Spleen (tissue), 7 donors: ENCODE results near the gene MACROD2.

ENCODE experiments used
- POLR2A ChIP-seq, 3 donors: fragments of 450-650 bp; IDR thresholded peaks; one replicate each; pipeline ENCODE4 v1.5.1; 2017; ENCODE audit warnings: antibody characterized with exemption in 3 of 3, mild to moderate bottlenecking in 1 of 3
- POLR2AphosphoS5 ChIP-seq, 3 donors: sonication (generic); formaldehyde crosslinking; IDR thresholded peaks; one replicate each; pipeline ENCODE4 v1.5.1; 2017; ENCODE audit warnings: antibody characterized with exemption in 3 of 3
- TF ChIP-seq, protein P1 (sequence below), 11 experiments: fragments of 200-600 bp in 7 of 11; fragments of 450-650 bp in 4 of 11; sonication (generic) in 4 of 11; IDR thresholded peaks in 8 of 11; conservative IDR thresholded peaks in 3 of 11; 1 replicate in 7 of 11; 2 replicates in 4 of 11; pipeline versions ENCODE4 v1.4.0 to v1.8.0; 2016 to 2021; ENCODE audit warnings: antibody characterized with exemption in 11 of 11, inconsistent platforms in 4 of 11, mild to moderate bottlenecking in 1 of 11
- donor health status: DM: no; HTN: no; CAD: no; lungs with moderate emphysema.
- donor health status: DM: no; HTN: no; CAD: no.
- donor health status: DM: no; HTN: no; CAD: no.

DNA sequence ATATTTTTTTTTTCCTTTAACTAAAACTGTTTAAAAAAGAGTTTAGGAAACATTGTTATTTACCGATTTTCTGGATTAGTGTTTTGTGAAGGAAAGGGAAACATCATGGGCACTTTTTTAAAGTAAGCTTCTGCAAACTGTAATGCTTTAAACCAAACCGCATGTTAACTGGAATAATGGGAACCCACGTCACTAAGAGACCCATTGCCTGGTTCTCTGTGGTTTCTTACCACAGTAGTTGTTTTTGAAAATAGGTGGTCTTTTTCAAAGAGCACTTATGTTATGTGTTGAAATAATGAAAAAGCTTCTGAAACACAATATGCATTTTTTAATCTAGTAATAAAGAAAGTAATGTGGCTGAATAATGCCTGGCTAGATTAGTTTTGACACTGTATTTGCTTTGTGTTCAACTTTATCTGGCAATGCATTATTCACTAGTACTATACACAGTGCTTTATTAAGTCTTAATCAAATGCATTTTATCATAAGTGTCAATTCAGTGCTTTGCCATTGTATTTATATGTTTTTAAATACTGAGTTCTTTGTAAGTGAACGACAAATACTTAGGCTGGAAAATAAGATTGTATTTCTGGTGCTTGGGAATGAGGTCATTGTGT lies 1096.2 kb downstream of the MACROD2 start:
- TF ChIP-seq POLR2A (IDR thresholded peaks at IDR 0.05) (no peak), POLR2AphosphoS5 (IDR thresholded peaks at IDR 0.05) (no peak)
- TF ChIP-seq, protein P1, sequence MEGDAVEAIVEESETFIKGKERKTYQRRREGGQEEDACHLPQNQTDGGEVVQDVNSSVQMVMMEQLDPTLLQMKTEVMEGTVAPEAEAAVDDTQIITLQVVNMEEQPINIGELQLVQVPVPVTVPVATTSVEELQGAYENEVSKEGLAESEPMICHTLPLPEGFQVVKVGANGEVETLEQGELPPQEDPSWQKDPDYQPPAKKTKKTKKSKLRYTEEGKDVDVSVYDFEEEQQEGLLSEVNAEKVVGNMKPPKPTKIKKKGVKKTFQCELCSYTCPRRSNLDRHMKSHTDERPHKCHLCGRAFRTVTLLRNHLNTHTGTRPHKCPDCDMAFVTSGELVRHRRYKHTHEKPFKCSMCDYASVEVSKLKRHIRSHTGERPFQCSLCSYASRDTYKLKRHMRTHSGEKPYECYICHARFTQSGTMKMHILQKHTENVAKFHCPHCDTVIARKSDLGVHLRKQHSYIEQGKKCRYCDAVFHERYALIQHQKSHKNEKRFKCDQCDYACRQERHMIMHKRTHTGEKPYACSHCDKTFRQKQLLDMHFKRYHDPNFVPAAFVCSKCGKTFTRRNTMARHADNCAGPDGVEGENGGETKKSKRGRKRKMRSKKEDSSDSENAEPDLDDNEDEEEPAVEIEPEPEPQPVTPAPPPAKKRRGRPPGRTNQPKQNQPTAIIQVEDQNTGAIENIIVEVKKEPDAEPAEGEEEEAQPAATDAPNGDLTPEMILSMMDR (IDR thresholded peaks at IDR 0.05 in 8 of 11, conservative IDR thresholded peaks at IDR 0.05 in 3 of 11): no peak
